DND-41 (cell line): ENCODE measurements around the gene S100A9.

Source experiments
- ATAC-seq: fragments of 200-7000 bp; cut with Tn5 transposase; 3 replicates; pipeline ENCODE4 v1.9.1; 2021; ENCODE audit warnings: low read depth; ENCODE audit not compliant: insufficient read depth
- DNase-seq: peaks from one replicate; pipeline ENCODE4 v3.0.0-alpha.2; 2020
- H2AFZ ChIP-seq: 2 replicates; pipeline ENCODE4 v1.6.0; 2012; ENCODE audit warnings: low read depth, low read length
- H3K27ac ChIP-seq: 2 replicates; pipeline ENCODE4 v1.5.1; 2012; ENCODE audit warnings: low read length, inconsistent platforms
- H3K27me3 ChIP-seq: fragments of 200-600 bp; sonication (generic); 2 replicates; pipeline ENCODE4 v1.6.0; 2012; ENCODE audit warnings: low read length, mild to moderate bottlenecking, inconsistent platforms; ENCODE audit not compliant: insufficient read depth, poor library complexity
- H3K36me3 ChIP-seq: 2 replicates; pipeline ENCODE4 v1.5.1; 2012; ENCODE audit warnings: low read length, inconsistent platforms; ENCODE audit not compliant: insufficient read depth
- H3K4me1 ChIP-seq: 2 replicates; pipeline ENCODE4 v1.5.1; 2012; ENCODE audit warnings: mild to moderate bottlenecking, low read length; ENCODE audit not compliant: insufficient read depth
- H3K4me2 ChIP-seq: 2 replicates; pipeline ENCODE4 v1.6.0; 2012; ENCODE audit warnings: mild to moderate bottlenecking, moderate library complexity, low read length, inconsistent platforms; ENCODE audit not compliant: insufficient read depth
- H3K4me3 ChIP-seq, 2 experiments: fragments of 200-600 bp in 1 of 2; shearing (Covaris generic) in 1 of 2; 2 replicates each; pipeline ENCODE4 v1.5.1; 2012 to 2016; ENCODE audit warnings: inconsistent platforms in 2 of 2, low read length in 2 of 2, mild to moderate bottlenecking in 2 of 2, low read depth in 1 of 2, moderate library complexity in 1 of 2
- H3K79me2 ChIP-seq: 2 replicates; pipeline ENCODE4 v1.6.0; 2012; ENCODE audit warnings: low read length, inconsistent platforms; ENCODE audit not compliant: insufficient read depth
- H3K9ac ChIP-seq: 2 replicates; pipeline ENCODE4 v1.6.0; 2012; ENCODE audit warnings: low read depth, mild to moderate bottlenecking, inconsistent platforms, low read length, moderate library complexity
- H3K9me3 ChIP-seq: 2 replicates; pipeline ENCODE4 v1.5.1; 2012; ENCODE audit warnings: low read length, moderate library complexity, mild to moderate bottlenecking, inconsistent platforms; ENCODE audit not compliant: insufficient read depth, severe bottlenecking
- H4K20me1 ChIP-seq: 2 replicates; pipeline ENCODE4 v1.6.0; 2012; ENCODE audit warnings: low read length; ENCODE audit not compliant: insufficient read depth
- CTCF ChIP-seq: IDR thresholded peaks from 2 replicates; pipeline ENCODE4 v1.5.1; 2012; ENCODE audit warnings: borderline replicate concordance, low read length, moderate library complexity, mild to moderate bottlenecking; ENCODE audit not compliant: poor library complexity, severe bottlenecking; ENCODE audit errors: extremely low read depth
- EZH2 ChIP-seq: IDR thresholded peaks from 3 replicates; pipeline ENCODE4 v1.6.1; 2012; ENCODE audit warnings: borderline replicate concordance, low read depth, mild to moderate bottlenecking, moderate library complexity, low read length, inconsistent platforms; ENCODE audit not compliant: severe bottlenecking

Gene S100A9

GRCh38 chr1:153337980-153338853 is 19.4 kb upstream of the S100A9 start:
- Histone ChIP-seq H3K9me3 (no peaks in the 10 kb centered on the region), H3K27ac (no peak overlapping the region), H3K4me1 (no peaks in the 10 kb centered on the region), H3K79me2 (no peaks in the 10 kb centered on the region), H3K9ac (no peak overlapping the region), H3K4me2 (no peak overlapping the region), H3K4me3 (no peak overlapping the region), H3K27me3 (peaks cover 7% of the 10 kb centered on the region), H3K36me3 (no peaks in the 10 kb centered on the region), H4K20me1 (no peaks in the 10 kb centered on the region), H2AFZ (no peak overlapping the region)
- ATAC-seq: no peak
- TF ChIP-seq CTCF (no peak), EZH2 (no peak)
- no peak for DNase-seq

- no peak overlapping the region for H3K9ac ChIP-seq
- peak; percentile 77 for ATAC-seq
- H3K4me1 ChIP-seq: no peaks in the 10 kb centered on the region
Observed at GRCh38 chr1:153339802-153340201, 17.9 kb upstream of the S100A9 start.

GRCh38 chr1:153340356-153340755 is 17.3 kb upstream of the S100A9 start:
- no peak overlapping the region for H3K4me3 ChIP-seq
- 0 out of 2 replicates have a peak, but pooled peaks cover 3% of the 10 kb centered on the region for H4K20me1 ChIP-seq
- H3K36me3 ChIP-seq: no peaks in the 10 kb centered on the region
- DNase-seq (no peak), ATAC-seq (no peak)
- TF ChIP-seq CTCF (no peak), EZH2 (no peak)
- H3K4me1 ChIP-seq: no peaks in the 10 kb centered on the region
- no peak overlapping the region for H3K9ac ChIP-seq
- peaks cover 28% of the 10 kb centered on the region for H3K27me3 ChIP-seq
- H3K4me2 ChIP-seq: no peak overlapping the region
- no peak overlapping the region for H3K27ac ChIP-seq
- H3K9me3 ChIP-seq: no peaks in the 10 kb centered on the region
- no peaks in the 10 kb centered on the region for H3K79me2 ChIP-seq
- H2AFZ ChIP-seq: no peak overlapping the region

More at GRCh38 chr1:153339802-153340201, 17.9 kb upstream of the S100A9 start:
- Histone ChIP-seq H3K36me3 (no peaks in the 10 kb centered on the region), H2AFZ (no peak overlapping the region), H4K20me1 (0 out of 2 replicates have a peak, but pooled peaks cover 3% of the 10 kb centered on the region), H3K4me2 (no peak overlapping the region), H3K27ac (no peak overlapping the region), H3K9me3 (no peaks in the 10 kb centered on the region), H3K4me3 (no peak overlapping the region), H3K79me2 (no peaks in the 10 kb centered on the region), H3K27me3 (peaks cover 23% of the 10 kb centered on the region)
- TF ChIP-seq EZH2 (no peak), CTCF (no peak)
- DNase-seq: peak; percentile 26
